Measurements from ENCODE around the gene C1orf116.

C1orf116 gene

GRCh38 chr1:206986402-206986801, 46.2 kb downstream of the C1orf116 start:
- DNase-seq = no peak

GRCh38 chr1:206985162-206985749, 47.3 kb downstream of the C1orf116 start:
- DNase-seq = no peak

- peak; percentile 70 to 74 for DNase-seq
Observed at GRCh38 chr1:206982216-206982615, 50.3 kb downstream of the C1orf116 start.

- no peak for DNase-seq
Observed at GRCh38 chr1:206979379-206980043, 53.0 kb downstream of the C1orf116 start.

- no peak for DNase-seq
Observed at GRCh38 chr1:206978259-206978658, 54.3 kb downstream of the C1orf116 start.

- no peak for DNase-seq
Observed at GRCh38 chr1:206975306-206975705, 57.2 kb downstream of the C1orf116 start.

- DNase-seq = no peak
Observed at GRCh38 chr1:206974140-206974539, 58.4 kb downstream of the C1orf116 start.

GRCh38 chr1:206972728-206973127, 59.8 kb downstream of the C1orf116 start:
- no peak for DNase-seq

GRCh38 chr1:206971029-206971655, 61.4 kb downstream of the C1orf116 start:
- DNase-seq = no peak

GRCh38 chr1:206970446-206970845, 62.1 kb downstream of the C1orf116 start, which contains the start of gene FCAMR:
Gene FCAMR, minus strand, starts transcription at chr1:206970460. Its CDS starts 335 bp downstream, at chr1:206970125.
- no peak for DNase-seq

- DNase-seq = no peak
Observed at GRCh38 chr1:206969090-206969489, 63.5 kb downstream of the C1orf116 start.
